GM19395 (cell line): ENCODE measurements around the gene DGCR8.

Experiments used
- ATAC-seq: cut with Tn5 transposase; IDR thresholded peaks from one replicate; pipeline ENCODE4 v1.9.1; 2021; ENCODE audit warnings: mild to moderate bottlenecking, moderate library complexity; ENCODE audit not compliant: unreplicated experiment

The DGCR8 gene

GRCh38 chr22:20108757-20109230 is 28.8 kb downstream of the DGCR8 start:
- ATAC-seq, result no peak

DNA sequence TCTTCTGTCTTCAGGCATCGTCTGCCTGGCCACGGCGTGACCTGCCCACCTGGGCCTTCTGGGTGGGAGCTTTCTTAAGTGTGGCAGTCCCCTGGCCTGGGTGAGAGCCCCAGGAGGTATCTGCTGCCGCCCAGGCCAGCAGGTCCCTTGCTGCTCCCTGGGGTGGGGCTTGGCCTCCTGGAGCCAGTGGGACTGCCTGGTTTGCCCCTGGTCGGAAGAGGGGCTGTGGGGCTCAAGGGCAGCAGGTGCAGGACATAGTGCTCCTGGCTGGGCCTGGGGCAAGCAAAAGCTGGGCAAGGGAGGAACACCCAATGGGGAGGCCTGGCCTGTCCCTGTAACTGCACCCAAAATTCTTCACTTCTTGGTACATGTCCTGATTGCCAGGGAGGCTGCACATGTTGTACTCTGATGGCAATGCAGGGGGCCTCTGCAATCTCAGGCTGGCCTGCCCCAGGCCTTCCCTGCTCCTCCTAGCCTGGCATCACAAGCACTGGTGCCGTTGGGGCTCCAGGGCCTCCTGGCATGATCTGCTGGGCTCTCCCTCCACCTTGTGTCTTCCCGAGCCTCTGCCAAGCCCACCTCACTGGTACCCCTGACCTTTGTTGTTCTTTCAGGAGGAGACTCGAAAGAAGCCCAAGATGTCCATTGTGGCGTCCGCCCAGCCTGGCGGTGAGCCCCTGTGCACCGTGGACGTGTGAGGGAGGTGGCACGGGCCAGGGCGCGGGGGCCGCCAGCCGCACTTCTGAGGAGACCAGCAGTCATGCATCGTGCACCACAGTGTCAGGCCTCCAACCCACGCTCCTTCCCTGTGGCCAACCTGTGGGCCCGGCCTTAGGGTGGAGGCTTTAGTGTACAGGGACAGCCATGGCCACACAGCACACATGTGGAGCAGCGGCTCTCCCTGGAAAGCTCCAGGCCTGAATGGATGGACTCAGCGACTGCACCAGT is 29.6 kb downstream of the DGCR8 start:
- no peak for ATAC-seq

DNA sequence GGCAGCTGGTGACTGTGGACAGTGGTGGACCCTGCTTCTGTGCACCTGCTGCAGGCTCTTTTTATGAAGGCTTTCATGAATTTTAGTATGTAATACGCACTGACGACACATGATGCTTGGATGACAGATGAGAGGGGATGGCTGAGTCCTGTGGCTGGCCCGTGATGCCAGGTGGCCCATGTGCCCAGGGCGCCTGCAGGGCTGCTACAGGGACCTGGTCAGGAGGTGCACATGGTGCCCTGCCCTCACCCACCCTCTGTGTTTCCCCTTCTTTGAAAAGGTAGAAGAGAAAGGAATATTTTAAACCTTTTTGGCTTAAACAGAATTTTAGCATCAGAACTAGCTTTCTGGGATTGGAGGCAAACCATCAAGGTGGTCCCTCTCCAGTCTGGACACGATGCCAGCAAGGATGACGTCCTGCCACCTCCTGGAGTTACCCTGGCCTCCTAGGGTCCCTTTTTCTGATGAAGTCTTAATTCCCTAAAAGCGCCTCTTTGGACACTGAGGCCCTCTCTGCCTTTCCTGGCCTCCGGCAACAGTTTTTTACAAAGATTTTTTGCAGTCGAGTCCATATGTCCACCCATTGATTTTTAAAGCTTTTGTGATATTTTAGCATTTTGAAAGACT is 30.4 kb downstream of the DGCR8 start:
- ATAC-seq, result no peak

GRCh38 chr22:20111045-20111688 is 31.1 kb downstream of the DGCR8 start:
- ATAC-seq, result no peak

DNA sequence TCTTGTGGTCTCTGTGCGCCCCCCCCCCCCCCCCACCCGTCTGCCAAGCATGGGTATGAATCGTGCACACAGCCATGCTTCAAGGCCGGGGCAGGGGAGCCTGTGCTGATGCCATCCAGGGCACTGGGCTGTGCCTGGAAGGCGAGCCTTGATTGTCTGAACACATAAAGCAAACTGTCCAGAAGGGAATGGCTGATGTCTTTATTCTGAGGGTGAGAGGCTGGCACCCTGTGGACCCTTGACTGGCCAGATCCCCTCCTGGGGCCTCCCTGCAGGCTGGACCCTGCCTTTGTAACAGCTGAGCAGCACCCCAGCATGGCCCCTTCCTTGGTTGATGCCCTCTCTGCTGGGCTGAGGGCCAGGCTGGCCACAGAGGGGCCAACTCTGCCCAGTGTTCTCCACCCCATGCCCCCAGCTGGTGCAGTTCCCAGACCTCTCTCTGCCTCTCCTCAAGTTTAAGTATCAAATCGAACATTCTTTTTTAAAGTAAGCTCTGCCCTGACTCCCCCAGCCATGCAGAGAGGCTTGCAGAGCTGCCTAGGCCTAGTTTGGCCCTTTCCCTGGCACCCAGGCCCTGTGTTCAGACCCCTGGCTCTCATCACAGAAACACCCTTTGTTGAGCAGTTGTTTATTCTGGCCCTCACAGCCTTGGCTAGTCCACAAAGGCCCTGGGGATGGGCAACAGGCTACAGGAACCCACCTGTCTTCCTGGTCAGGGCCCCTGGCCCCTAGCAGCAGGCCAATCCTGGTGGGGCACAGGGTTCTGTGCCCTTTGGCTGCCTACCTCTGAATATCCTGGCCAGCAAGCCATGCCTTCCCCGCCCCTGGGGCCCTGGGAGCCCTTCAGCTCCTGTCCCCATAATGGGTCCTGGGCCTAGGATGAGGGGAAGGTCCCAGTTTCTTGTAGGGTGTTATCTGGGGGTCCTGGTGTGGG is 31.9 kb downstream of the DGCR8 start:
- no peak for ATAC-seq

DNA sequence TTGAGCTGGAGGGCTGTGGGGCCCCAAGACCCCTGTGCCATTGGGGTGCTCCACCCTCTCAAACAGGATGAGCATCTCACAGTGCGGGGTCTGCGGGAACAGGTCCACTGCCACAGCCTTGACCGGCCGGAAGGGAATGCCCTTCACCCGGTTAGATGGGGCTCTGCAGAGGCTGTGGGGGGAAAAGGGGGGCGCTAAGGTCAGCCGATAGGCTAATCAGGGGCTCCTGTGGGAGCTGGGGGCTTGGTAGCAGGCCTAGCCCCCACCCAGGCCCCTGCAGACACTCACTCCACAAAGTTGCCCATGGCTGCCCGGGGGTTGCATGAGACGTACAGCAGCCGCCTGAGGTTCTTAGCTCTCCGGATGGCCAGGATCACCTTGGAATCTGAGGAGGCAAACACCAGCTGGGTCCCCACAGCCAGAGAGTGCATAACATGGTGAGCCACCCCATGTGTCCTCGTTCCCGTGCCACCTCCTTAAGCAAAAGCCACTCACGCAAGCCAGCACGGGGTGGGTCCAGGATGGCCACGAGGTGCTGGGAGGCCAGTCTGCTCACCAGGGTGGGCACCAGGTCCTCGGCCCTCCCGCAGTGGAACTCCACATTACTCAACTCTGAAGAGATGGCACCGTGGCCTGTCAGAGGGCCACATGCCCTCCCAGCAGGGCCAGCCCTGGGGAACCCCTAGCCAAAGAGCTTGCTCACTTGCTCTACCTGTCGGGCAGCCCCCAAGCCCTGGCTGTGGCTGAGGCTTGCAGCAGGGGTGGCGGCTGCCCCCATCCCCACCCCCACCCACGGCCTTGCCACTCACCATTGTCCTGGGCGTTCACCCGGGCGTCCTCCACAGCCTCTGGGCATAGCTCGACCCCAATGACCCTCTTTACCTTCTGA is 32.8 kb downstream of the DGCR8 start:
- no peak for ATAC-seq

GRCh38 chr22:20113551-20114310 is 33.7 kb downstream of the DGCR8 start:
- no peak for ATAC-seq

DNA sequence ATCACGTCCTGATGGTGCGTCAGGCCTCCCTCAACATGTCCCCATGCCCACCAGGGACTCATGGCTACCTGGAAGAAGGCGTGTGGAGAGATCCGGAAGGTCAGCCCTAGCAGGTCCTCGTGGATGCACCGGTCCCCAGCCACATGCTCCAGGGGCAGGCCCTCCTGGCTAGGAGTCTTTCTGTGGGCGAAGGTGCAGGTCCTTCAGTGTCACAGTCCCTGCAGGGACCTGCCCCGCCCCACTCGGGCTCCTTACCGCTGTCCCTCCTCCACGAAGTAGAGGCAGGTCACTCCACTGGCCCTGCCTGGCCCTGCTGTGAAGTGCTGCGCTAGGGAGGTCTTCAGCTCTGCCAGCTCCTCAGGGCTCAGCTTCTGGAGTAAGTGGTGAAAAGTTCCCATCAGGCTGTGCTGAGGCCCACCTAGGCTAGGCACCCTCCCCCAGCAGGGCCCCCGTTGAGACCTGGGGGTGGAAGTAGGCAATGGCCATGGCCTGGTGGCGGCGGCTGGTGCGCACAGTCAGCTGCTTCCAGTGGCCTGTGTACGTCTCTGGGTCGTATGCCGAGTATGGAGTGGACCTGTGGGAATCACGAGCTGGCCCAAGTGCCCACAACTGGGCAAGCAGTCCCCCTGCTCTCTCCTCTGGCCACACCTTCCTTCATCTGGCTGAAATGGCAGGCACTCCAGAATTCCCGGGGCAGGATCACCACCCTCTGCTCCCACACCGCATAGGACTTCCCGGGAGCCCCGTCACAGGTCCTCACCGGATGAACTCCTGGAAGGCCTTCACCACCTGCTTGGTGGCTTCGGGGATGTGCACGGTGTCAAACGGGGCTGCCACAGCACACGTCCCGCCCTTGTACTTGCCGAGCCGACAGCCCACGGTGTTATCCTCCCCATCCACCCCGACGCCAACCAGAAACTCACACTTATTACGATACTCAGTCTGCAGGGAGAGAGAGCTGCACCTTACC is 34.8 kb downstream of the DGCR8 start:
- ATAC-seq, result no peak

- no peak for ATAC-seq
Measured at GRCh38 chr22:20115691-20116375, 35.8 kb downstream of the DGCR8 start, which contains the start of gene RANBP1. RANBP1 (plus strand) TSS chr22:20116104; CDS start chr22:20116185, 81 bp downstream.

DNA sequence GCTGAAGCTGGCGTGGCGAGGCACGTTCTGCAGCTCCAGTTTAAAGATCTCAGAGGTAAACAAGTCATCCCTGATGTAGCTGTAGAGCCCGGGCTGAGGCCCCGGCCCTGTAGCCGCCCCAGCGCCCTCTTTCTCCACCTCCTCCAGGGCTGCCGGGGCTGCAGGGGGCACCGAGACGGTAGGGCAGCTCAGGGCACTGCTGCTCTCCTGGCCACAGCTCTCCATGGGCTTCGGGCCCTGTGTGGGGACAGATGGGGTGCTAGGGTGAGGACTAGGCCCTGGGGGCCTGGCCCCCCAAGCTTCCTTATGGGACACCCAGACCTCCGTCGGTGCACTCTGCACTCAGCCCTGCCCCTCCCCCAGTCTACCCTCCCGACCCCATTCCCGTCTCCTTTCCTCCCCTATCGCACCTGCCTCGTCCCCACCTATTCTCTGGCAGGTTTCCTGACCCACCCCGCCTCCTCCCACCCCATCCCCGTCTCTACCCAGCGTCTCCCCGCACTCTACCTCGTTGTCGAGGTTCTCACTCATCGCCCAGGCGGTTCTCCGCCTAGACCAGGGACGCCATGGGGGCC is 36.4 kb downstream of the DGCR8 start:
- no peak for ATAC-seq

- peak; percentile 76 for ATAC-seq
Measured at GRCh38 chr22:20116951-20117632, 37.1 kb downstream of the DGCR8 start, which contains the start of gene TRMT2A. TRMT2A (minus strand) TSS chr22:20117226; CDS start chr22:20116906, 320 bp downstream.

GRCh38 chr22:20117633-20118299 is 37.7 kb downstream of the DGCR8 start:
- ATAC-seq, result peak; percentile 23

DNA sequence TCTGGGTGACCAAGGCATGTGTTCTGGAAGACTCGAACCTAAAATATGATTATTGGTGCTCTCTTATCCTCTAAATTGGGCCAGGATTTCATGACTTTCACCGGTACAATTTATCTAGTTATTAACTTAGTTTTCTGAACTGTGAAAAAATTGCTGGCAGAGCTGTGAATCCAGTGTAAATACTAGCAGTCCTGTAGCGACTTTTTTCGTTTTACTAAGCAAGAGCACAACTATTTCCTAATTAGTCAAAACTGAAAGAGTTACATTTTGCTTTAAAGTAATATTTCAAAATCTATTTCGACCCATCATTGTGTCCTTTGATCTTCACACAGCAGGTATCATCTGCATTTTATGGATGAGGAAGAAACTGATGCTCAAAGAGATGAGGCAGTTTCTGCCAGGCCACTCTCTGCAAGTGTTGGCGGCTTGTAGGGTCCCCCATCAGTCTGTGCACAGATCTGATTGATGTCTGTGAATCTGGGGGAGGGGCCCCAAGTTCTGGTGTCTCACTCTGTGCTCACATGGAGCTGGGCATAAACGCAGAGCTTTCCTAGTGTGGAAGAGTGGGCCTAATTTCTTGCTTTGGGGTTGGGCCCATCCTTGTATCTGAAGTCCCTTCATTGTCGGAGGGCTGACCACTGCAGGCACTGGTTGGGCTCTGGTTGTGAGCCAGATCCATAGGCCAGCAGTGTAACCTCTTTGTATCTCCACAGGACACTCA is 38.4 kb downstream of the DGCR8 start:
- no peak for ATAC-seq

DNA sequence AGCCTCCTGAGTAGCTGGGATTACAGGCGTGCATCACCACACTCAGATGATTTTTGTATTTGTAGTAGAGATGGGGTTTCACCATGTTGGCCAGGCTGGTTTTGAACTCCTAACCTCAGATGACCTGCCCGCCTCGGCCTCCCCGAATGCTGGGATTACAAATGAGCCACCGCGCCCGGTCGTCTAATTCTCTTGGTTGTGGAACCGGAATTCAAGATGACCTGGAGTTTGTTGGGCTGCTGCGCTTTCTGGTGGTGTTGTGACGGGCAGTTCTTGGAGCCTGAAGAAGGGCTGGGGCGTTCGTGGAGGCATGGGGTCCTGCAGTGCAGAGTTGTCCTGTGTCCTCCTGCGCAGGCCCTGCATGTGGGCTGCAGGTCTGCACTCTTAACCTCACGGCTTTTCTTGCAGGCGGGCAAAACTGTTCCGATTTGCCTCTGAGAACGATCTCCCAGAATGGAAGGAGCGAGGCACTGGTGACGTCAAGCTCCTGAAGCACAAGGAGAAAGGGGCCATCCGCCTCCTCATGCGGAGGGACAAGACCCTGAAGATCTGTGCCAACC is 41.9 kb downstream of the DGCR8 start:
- no peak for ATAC-seq
